HG03108 (cell line): ENCODE measurements around the gene ABHD16B.

Experiments
- ATAC-seq: cut with Tn5 transposase; IDR thresholded peaks from one replicate; pipeline ENCODE4 v1.9.1; 2021; ENCODE audit warnings: moderate library complexity; ENCODE audit not compliant: unreplicated experiment

ABHD16B gene

GRCh38 chr20:63893999-63894357 is 32.7 kb downstream of the ABHD16B start:
- ATAC-seq = no peak

DNA sequence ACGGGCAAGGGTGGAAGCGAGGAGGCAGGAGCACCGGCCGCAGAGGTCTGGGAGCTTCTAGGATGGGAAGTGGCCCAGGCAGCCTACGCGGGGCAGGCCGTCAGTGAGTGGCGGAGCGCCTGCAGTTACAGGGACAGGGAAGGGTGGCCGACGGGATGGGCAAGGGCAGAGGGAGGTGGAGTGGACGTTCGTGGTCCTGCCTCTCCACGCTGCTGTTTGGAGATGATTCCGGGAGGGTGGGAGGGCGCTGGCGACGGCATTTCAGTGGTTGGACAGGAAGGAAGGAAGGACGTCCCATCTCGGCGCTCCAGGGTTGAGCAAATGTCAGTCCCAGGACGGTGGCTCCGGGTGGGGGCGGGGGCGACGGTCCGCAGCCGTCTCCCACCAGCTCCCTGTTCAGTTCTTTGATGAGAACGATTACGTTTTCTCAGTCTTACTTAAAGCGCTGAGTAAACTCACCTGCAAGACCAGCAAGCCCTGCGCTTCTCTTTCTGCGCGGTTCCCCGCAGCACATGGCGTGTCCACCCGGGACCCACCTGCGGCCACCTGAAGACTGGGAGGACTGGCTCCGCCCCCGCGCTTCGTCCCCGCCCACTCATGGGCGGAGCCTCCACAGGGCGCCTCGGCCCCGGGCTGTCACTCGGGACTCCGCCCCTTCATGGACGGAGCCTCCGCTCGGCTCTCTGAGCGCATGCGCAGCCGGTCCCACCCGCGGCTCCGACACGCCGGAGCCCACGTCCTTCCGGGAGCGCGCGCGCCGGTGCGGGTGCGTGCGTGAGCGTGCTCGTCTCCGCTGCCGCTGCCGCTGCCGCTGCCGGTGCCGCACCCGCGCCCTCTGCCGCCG is 33.3 kb downstream of the ABHD16B start, which contains the start of gene DNAJC5:
TSS of gene DNAJC5 (plus strand) at position 769 of the 844 bp plus-strand sequence. CDS start 33,220 bp downstream, outside the sequence.
- ATAC-seq = peak; percentile 72

GRCh38 chr20:63895202-63895951 is 34.1 kb downstream of the ABHD16B start:
- ATAC-seq = no peak

- no peak for ATAC-seq
These were observed 34.6 kb downstream of the ABHD16B start for GRCh38 chr20:63895952-63896263.

DNA sequence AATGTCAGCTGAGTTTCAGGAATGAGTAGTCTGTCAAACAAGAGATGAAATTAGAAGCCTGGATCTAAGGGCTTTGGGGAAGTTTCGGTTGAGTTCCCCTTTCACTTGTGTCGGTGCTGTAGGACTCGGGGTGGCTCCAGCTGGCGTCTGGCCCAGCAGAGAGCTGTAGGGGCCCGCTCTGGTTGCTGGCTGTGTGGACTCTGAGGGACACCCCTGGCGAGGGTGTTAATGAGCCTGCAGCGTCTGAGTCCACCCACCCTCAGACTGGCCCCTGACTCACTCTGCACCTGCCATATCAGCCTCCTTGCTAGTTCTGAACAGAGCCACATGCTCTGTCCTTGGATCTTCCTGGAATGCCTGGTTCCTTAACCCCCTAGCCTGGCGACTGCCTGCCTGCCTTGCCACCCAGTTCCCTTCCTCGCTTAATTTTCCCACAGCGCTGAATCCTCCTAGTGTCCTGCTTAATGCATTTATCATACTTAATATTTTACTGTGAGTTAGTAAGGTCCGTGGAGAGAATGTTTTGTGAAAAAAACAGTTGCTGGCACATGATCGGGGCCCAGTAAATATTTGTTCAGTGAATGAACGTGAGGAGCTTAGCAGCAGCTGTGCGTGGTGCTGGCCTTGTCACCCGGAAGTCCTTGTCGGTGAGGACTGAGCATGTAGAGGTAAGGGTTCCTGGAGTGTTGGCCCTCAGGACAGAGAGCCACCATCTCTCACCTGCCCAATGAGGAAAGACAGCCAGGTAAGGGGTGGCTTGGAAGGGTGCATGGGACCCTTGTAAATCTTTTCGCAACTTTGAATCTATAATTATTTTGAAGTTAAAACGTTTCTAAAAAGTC is 35.2 kb downstream of the ABHD16B start:
- ATAC-seq = no peak

- no peak for ATAC-seq
These were observed 36.8 kb downstream of the ABHD16B start for GRCh38 chr20:63897978-63898561.

- ATAC-seq = no peak
These were observed 37.7 kb downstream of the ABHD16B start for GRCh38 chr20:63898882-63899558.

- ATAC-seq = no peak
These were observed 39.1 kb downstream of the ABHD16B start for GRCh38 chr20:63900413-63900812.

- no peak for ATAC-seq
These were observed 42.7 kb downstream of the ABHD16B start for GRCh38 chr20:63903796-63904561.

GRCh38 chr20:63908008-63908682 is 46.8 kb downstream of the ABHD16B start:
- no peak for ATAC-seq

- no peak for ATAC-seq
These were observed 49.9 kb downstream of the ABHD16B start for GRCh38 chr20:63911176-63911575.
